OCI-LY7 (cell line): ENCODE data around the gene FZD2.

ENCODE experiments used
- EZH2phosphoT487 ChIP-seq: fragments of 200-600 bp; sonication (generic); IDR thresholded peaks from 2 replicates; pipeline ENCODE4 v1.6.1; 2018; ENCODE audit warnings: low read depth, borderline replicate concordance, mild to moderate bottlenecking, mixed run types, antibody characterized with exemption, low read length, moderate library complexity, mixed read lengths
- TF ChIP-seq, protein P1 (sequence below): fragments of 200-600 bp; sonication (generic); conservative IDR thresholded peaks from 2 replicates; pipeline ENCODE4 v1.5.1; 2014; ENCODE audit warnings: mild to moderate bottlenecking, antibody characterized with exemption, low read length, moderate library complexity, mixed read lengths

DNA sequence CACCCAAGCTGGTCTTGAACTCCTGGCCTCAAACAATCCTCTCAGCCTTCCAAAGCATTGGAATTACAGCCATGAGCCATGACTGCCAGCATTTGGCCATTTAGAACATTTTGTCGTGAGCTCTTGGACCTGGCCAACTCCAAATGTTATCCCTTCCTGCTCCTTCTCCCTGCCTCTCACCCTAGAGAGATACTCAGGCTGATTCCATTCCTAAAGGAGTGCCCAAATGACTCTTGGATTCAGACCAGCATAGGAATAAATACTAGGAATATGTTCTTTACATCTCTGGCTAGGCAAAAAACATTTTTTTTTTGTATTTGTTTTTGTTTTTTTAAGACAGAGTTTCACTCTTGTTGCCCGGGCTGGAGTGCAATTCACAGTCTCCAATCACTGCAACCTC is 15.5 kb downstream of the FZD2 start:
- TF ChIP-seq, protein P1, sequence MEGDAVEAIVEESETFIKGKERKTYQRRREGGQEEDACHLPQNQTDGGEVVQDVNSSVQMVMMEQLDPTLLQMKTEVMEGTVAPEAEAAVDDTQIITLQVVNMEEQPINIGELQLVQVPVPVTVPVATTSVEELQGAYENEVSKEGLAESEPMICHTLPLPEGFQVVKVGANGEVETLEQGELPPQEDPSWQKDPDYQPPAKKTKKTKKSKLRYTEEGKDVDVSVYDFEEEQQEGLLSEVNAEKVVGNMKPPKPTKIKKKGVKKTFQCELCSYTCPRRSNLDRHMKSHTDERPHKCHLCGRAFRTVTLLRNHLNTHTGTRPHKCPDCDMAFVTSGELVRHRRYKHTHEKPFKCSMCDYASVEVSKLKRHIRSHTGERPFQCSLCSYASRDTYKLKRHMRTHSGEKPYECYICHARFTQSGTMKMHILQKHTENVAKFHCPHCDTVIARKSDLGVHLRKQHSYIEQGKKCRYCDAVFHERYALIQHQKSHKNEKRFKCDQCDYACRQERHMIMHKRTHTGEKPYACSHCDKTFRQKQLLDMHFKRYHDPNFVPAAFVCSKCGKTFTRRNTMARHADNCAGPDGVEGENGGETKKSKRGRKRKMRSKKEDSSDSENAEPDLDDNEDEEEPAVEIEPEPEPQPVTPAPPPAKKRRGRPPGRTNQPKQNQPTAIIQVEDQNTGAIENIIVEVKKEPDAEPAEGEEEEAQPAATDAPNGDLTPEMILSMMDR, result no peak
- no peak for TF ChIP-seq EZH2phosphoT487
